ENCODE results near the gene LMX1B. TPM values are rescaled to one million over a fixed set of nuclear protein-coding genes. Genes with fewer than 3 reads are reported as not detected.

The LMX1B gene
- total and polyA plus RNA-seq, 2 donors (not counting 3 experiments of a cell fraction or from before 2014, with no cell fraction given): not detected

DNA sequence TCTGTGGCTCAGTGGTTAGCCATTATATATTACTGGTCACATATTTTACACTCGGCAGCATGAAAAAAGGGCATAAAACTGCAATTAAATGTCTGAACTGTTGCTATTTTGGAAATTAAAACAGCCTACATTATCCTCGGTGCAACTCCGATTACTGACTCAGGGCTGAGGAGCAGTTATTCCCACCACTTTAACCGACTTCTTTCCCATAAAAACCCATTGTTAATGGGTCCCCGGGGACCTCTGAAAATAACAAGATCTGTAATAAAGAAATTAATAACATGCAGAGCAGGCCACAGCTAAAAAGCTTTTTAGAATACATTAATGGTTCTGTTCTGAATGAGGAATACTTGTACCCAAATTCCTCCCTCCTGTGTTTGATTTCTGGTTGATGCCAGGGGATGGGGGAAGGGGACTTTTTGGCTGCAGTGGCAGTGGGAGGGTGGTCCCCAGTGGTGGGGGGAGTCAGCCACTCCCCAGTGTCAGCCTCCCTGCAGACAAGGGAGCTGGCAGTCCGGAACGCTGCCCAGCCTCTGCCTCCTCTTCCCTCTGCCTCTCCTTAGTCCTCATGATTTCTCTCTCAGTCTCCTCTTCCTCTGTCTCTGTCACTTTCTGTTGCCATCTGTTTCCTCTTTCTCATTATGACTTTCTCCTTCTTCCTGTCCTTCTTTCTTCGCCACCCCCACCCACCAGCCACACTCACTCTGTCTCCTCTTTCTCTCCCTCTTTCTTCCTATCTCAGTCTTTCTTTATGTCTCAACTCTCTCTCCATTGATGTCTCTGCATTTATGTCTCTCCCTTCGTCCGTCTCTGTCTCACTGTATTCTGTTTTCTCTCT lies 132.1 kb downstream of the LMX1B start:
- Histone ChIP-seq H3K36me3 (ENCODE audit: control insufficient read depth in 2 of 2, extremely low read depth in 1 of 2, insufficient read depth in 2 of 2, low read length in 2 of 2) (no peaks in the 10 kb centered on the region), H3K9me3 (replicated peaks; ENCODE audit: control insufficient read depth, insufficient read depth, low read length) (no peaks in the 10 kb centered on the region), H4K20me1 (replicated peaks; ENCODE audit: control insufficient read depth, extremely low read depth, insufficient read depth, low read length) (no peaks in the 10 kb centered on the region), H3K9ac (replicated peaks; ENCODE audit: extremely low read depth, insufficient read depth, low read length) (no peak overlapping the region), H2AFZ (ENCODE audit: low read depth, low read length) (no peak overlapping the region), H3K27me3 (ENCODE audit: control insufficient read depth in 2 of 2, insufficient read depth in 2 of 2, low read length in 2 of 2) (peaks cover 3 to 10% of the 10 kb centered on the region in 2 experiments), H3K4me2 (ENCODE audit: insufficient read depth, low read length) (no peak overlapping the region), H3K4me3 (replicated peaks in 1 of 3; ENCODE audit: insufficient read depth in 1 of 3, low read depth in 1 of 3, low read length in 3 of 3) (no peak overlapping the region), H3K9me1 (replicated peaks; ENCODE audit: control insufficient read depth, extremely low read depth, insufficient read depth, low read length) (no peaks in the 10 kb centered on the region), H3K27ac (ENCODE audit: insufficient read depth, low read depth, low read length) (no peak overlapping the region), H3K79me2 (ENCODE audit: control insufficient read depth, insufficient read depth, low read length) (no peaks in the 10 kb centered on the region), H3K4me1 (ENCODE audit: control insufficient read depth, extremely low read depth, insufficient read depth, low read length) (no peaks in the 10 kb centered on the region)
- BruUV-seq (replicated peaks): no TSS peak
- TF ChIP-seq POLR2AphosphoS5 (IDR thresholded peaks at IDR 0.05; ENCODE audit: insufficient read depth, low read depth, low read length) (no peak), EZH2 (IDR thresholded peaks at IDR 0.05; ENCODE audit: borderline replicate concordance, low read depth, low read length, severe bottlenecking) (no peak)
- no peak for FAIRE-seq
- DNase-seq (ENCODE audit: low read depth, low spot score): no peak
- intact Hi-C loops (cut with micrococcal nuclease): no loop called here
- dilution Hi-C loops (cut with MboI; ENCODE audit: extremely low pct_ligation_motif_present, low sequenced_read_pairs): no loop called here
- CTCF ChIA-PET: interaction anchor here (1.2 kb wide), 1 partner anchor 34 kb away, joined by 4 read pairs; no protein-coding TSS in a partner anchor
- POLR2A ChIA-PET: interaction anchor here (0.7 kb wide), 1 partner anchor 226 kb away, joined by 4 read pairs; no protein-coding TSS in a partner anchor

Other genes with a start within 250 kb of the LMX1B start
- 9.0 and 14.2 TPM in 2 replicates for gene ZBTB43, start 191.1 kb downstream of the LMX1B start, total RNA-seq
- gene ZBTB43, start 191.1 kb downstream of the LMX1B start, polyA plus RNA-seq: 3.2 and 19.2 TPM in 2 replicates
- 9.3 and 9.6 TPM in 2 replicates for gene ZBTB34, start 246.7 kb downstream of the LMX1B start, total RNA-seq
- 4.0 and 4.3 TPM in 2 replicates for gene ZBTB34, start 246.7 kb downstream of the LMX1B start, polyA plus RNA-seq

Data from endothelial cell of umbilical vein (primary cell).